Measurements from ENCODE around the gene SMYD5.

DNA sequence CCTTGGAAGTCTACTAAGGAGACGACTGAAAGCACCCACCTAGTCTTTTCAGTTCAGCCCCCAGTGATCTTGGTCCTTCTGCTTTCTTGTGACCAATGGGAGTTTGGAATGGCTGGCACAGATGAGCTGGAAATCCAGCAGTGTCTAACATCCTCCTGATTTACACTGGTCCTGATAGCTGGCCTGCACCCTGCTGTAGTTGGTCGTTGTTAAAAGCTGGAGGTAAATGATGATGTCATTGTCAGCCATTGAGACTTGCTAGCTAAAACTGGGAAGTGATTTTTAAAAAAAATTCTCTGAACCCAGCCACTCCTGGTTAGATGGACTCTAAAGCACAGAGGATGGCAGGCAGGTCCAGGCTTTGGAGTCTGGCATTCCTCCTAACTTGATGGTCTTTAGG is 39.4 kb downstream of the SMYD5 start:
- no peak for TF ChIP-seq POLR2A (IDR thresholded peaks at IDR 0.05)
- TF ChIP-seq, protein P1, sequence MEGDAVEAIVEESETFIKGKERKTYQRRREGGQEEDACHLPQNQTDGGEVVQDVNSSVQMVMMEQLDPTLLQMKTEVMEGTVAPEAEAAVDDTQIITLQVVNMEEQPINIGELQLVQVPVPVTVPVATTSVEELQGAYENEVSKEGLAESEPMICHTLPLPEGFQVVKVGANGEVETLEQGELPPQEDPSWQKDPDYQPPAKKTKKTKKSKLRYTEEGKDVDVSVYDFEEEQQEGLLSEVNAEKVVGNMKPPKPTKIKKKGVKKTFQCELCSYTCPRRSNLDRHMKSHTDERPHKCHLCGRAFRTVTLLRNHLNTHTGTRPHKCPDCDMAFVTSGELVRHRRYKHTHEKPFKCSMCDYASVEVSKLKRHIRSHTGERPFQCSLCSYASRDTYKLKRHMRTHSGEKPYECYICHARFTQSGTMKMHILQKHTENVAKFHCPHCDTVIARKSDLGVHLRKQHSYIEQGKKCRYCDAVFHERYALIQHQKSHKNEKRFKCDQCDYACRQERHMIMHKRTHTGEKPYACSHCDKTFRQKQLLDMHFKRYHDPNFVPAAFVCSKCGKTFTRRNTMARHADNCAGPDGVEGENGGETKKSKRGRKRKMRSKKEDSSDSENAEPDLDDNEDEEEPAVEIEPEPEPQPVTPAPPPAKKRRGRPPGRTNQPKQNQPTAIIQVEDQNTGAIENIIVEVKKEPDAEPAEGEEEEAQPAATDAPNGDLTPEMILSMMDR (IDR thresholded peaks at IDR 0.05): no peak

Data from right lobe of liver (tissue), 4 donors.